GM21786 (cell line): ENCODE measurements around the gene CDC23.

ENCODE experiments used
- ATAC-seq: cut with Tn5 transposase; IDR thresholded peaks from one replicate; pipeline ENCODE4 v1.9.1; 2021; ENCODE audit not compliant: unreplicated experiment

The CDC23 gene

DNA sequence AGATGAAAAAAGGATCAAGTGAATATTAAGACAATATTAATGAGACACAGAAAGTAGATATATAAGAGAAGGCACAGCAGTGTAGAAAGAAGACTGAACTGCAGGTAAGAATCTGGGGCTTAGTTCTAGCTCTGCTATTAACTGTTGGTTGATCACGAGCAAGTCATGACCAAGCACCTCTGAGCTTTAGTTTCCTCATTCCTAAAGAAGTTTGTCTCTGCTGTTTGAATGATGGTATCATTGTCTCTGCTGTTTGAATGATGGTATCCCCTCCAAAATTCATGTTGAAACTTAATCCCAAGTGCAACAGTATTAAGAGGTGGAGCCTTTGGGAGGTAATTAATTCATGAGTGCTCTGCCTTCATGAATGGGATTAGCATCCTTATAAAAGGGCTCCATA is 71.4 kb downstream of the CDC23 start:
- ATAC-seq = no peak

DNA sequence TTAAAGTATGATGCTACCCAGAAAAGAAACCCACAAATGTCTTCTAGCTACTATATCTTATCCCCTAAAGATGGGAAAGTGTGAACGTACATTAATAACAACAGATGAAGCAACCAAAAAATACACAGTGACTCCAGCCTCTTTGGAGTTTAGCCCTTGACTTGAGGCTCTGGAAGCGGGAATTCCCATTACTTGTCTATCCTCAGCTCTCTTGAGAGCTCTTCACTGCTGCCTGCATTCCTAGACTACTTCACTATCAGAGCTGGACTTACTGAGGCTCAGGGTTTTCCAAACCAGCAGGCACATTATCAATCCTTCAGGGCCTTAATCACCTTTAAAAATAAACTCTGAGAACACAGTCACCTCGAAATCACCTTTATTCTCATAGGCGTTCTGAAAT is 72.9 kb downstream of the CDC23 start:
- ATAC-seq = no peak

GRCh38 chr5:138139781-138140090 is 73.4 kb downstream of the CDC23 start:
- ATAC-seq = no peak

GRCh38 chr5:138138949-138139780 is 74.0 kb downstream of the CDC23 start, which contains the start of gene NME5:
Gene NME5, minus strand, starts transcription at chr5:138139428. Its CDS starts 648 bp downstream, at chr5:138138780.
- no peak for ATAC-seq
